HepG2 (cell line): ENCODE data around the gene URB1. TPM values are rescaled to one million over a fixed set of nuclear protein-coding genes. Genes with fewer than 3 reads are reported as not detected.

Experiments
- ATAD3A ChIP-seq: sonication (generic); formaldehyde crosslinking; IDR thresholded peaks from 2 replicates; pipeline ENCODE4 v1.4.0; 2020; ENCODE audit warnings: missing genetic modification reagents
- BORCS8-MEF2B ChIP-seq: sonication (generic); formaldehyde crosslinking; IDR thresholded peaks from 2 replicates; pipeline ENCODE4 v1.8.0; 2022; ENCODE audit warnings: mild to moderate bottlenecking, missing genetic modification reagents
- CBFB ChIP-seq: sonication (generic); formaldehyde crosslinking; IDR thresholded peaks from 2 replicates; pipeline ENCODE4 v1.4.0; 2020; ENCODE audit warnings: missing genetic modification reagents
- CEBPG ChIP-seq: IDR thresholded peaks from 2 replicates; pipeline ENCODE4 v1.6.1; 2016
- DNMT3B ChIP-seq: conservative IDR thresholded peaks from 2 replicates; pipeline ENCODE4 v1.6.1; 2016; ENCODE audit warnings: missing biosample characterization, control low read depth
- FOSL2 ChIP-seq: sonication (generic); formaldehyde crosslinking; IDR thresholded peaks from 2 replicates; pipeline ENCODE4 v1.4.0; 2020; ENCODE audit warnings: missing genetic modification reagents
- HNRNPH1 ChIP-seq: fragments of 200-400 bp; formaldehyde crosslinking; optimal IDR thresholded peaks from 2 replicates; pipeline ENCODE3; 2017; ENCODE audit warnings: mild to moderate bottlenecking, low read depth, low read length
- HNRNPUL1 ChIP-seq: fragments of 200-400 bp; formaldehyde crosslinking; IDR thresholded peaks from 2 replicates; pipeline ENCODE4 v1.6.1; 2017; ENCODE audit warnings: low read depth, mild to moderate bottlenecking, low read length, moderate library complexity
- RAD51 ChIP-seq: fragments of 450-650 bp; IDR thresholded peaks from 2 replicates; pipeline ENCODE4 v1.6.1; 2016; ENCODE audit warnings: borderline replicate concordance
- REPIN1 ChIP-seq: sonication (generic); formaldehyde crosslinking; IDR thresholded peaks from 2 replicates; pipeline ENCODE4 v1.8.0; 2022; ENCODE audit warnings: missing genetic modification reagents, low read depth, mild to moderate bottlenecking, borderline replicate concordance
- SP2 ChIP-seq: sonication (generic); formaldehyde crosslinking; IDR thresholded peaks from 2 replicates; pipeline ENCODE4 v1.5.1; 2020; ENCODE audit warnings: mild to moderate bottlenecking, missing genetic modification reagents
- STAG1 ChIP-seq: sonication (generic); formaldehyde crosslinking; IDR thresholded peaks from 2 replicates; pipeline ENCODE4 v1.4.0; 2020; ENCODE audit warnings: missing genetic modification reagents
- TERF1 ChIP-seq: sonication (generic); formaldehyde crosslinking; IDR thresholded peaks from 2 replicates; pipeline ENCODE4 v1.8.0; 2022; ENCODE audit warnings: mild to moderate bottlenecking, missing genetic modification reagents, moderate library complexity
- ZBTB3 ChIP-seq: sonication (generic); formaldehyde crosslinking; IDR thresholded peaks from 2 replicates; pipeline ENCODE4 v1.4.0; 2020; ENCODE audit warnings: low read depth, mild to moderate bottlenecking, moderate library complexity, missing genetic modification reagents, borderline replicate concordance
- ZNF570 ChIP-seq: sonication (generic); formaldehyde crosslinking; IDR thresholded peaks from 2 replicates; pipeline ENCODE4 v1.4.0; 2020; ENCODE audit warnings: mild to moderate bottlenecking, missing genetic modification reagents, borderline replicate concordance
- ZNF672 ChIP-seq: sonication (generic); formaldehyde crosslinking; IDR thresholded peaks from 2 replicates; pipeline ENCODE4 v1.8.1; 2022; ENCODE audit warnings: missing genetic modification reagents
- ZNF709 ChIP-seq: sonication (generic); formaldehyde crosslinking; IDR thresholded peaks from 2 replicates; pipeline ENCODE4 v1.5.0; 2020; ENCODE audit warnings: mild to moderate bottlenecking, missing genetic modification reagents
- polyA plus RNA-seq, 8 experiments: library from polyadenylated mRNA; depleted of rRNA in 3 of 8; stranded (reverse) in 7 of 8; unstranded in 1 of 8; fragments of >200 nt; fragmentation: Illumina TruSeq in 4 of 8; extraction: Trizol in 4 of 8; gene quantifications; 2 replicates each; pipeline versions ENCODE4 v1.2.1 to v1.2.3, GENCODE V29; 2011 to 2016; ENCODE audit warnings: low read depth in 4 of 8, missing spikeins in 1 of 8, mixed read lengths in 1 of 8; ENCODE audit not compliant: insufficient read depth in 1 of 8
- total RNA-seq, 5 experiments: library from RNA; depleted of rRNA; stranded (reverse); fragments of >200 nt; fragmentation: Illumina TruSeq; extraction: Trizol; gene quantifications; 2 replicates each; pipeline ENCODE4 v1.2.3, GENCODE V29; 2016; ENCODE audit warnings: low read depth in 1 of 5
- TF ChIP-seq, protein P1 (sequence below): sonication (generic); formaldehyde crosslinking; IDR thresholded peaks from 2 replicates; pipeline ENCODE4 v1.5.1; 2020; ENCODE audit warnings: mild to moderate bottlenecking, missing genetic modification reagents, borderline replicate concordance
- TF ChIP-seq, protein P2 (sequence below): sonication (generic); formaldehyde crosslinking; IDR thresholded peaks from 2 replicates; pipeline ENCODE4 v1.5.0; 2020; ENCODE audit warnings: mild to moderate bottlenecking, missing genetic modification reagents, borderline replicate concordance
- TF ChIP-seq, protein P3 (sequence below): sonication (generic); formaldehyde crosslinking; IDR thresholded peaks from 2 replicates; pipeline ENCODE4 v1.4.0; 2020; ENCODE audit warnings: missing genetic modification reagents
- TF ChIP-seq, protein P4 (sequence below): IDR thresholded peaks from 2 replicates; pipeline ENCODE4 v1.6.1; 2012; ENCODE audit warnings: inconsistent platforms

URB1 gene
- total and polyA plus RNA-seq, 2 of the 13 experiments (the other 11 are each of a cell fraction or from before 2014, with no cell fraction given) = 4.5 to 16.7 TPM

DNA sequence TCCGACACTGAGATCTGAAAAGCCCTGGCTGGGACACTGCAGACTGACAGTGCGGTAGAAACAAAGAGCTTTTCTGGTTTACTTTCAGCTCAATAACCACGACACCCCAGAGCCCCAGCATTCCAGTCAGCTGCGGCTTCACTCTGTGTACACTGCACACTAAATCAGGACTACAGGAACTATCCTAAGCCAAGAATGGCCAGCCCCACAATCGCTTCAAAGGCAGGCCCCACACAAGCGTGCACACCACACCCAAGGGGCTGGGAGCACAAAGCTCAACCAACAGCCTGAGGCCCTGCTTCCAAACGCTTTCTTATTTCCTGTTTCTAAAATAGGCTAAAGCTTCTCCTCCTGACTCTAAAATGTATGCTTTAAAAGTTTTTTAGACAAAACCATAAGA is 28.4 kb downstream of the URB1 start (continued):
- no peak for TF ChIP-seq RAD51
- TF ChIP-seq REPIN1 (CRISPR knock-in tag) = peak; percentile 68; the same call in 1 of the 2 replicates
- TF ChIP-seq DNMT3B (CRISPR knock-in tag) = no peak
- no peak for TF ChIP-seq HNRNPUL1
- TF ChIP-seq, protein P1, sequence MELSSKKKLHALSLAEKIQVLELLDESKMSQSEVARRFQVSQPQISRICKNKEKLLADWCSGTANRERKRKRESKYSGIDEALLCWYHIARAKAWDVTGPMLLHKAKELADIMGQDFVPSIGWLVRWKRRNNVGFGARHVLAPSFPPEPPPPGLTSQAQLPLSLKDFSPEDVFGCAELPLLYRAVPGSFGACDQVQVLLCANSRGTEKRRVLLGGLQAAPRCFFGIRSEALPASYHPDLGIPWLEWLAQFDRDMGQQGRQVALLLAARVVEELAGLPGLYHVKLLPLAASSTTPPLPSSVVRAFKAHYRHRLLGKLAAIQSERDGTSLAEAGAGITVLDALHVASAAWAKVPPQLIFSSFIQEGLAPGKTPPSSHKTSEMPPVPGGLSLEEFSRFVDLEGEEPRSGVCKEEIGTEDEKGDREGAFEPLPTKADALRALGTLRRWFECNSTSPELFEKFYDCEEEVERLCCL = no peak
- TF ChIP-seq TERF1 = no peak
- TF ChIP-seq CEBPG (CRISPR knock-in tag) = no peak
- no peak for TF ChIP-seq STAG1 (CRISPR knock-in tag)
- TF ChIP-seq HNRNPH1 = no peak
- TF ChIP-seq SP2 (CRISPR knock-in tag) = no peak
- no peak for TF ChIP-seq ATAD3A
- TF ChIP-seq, protein P2, sequence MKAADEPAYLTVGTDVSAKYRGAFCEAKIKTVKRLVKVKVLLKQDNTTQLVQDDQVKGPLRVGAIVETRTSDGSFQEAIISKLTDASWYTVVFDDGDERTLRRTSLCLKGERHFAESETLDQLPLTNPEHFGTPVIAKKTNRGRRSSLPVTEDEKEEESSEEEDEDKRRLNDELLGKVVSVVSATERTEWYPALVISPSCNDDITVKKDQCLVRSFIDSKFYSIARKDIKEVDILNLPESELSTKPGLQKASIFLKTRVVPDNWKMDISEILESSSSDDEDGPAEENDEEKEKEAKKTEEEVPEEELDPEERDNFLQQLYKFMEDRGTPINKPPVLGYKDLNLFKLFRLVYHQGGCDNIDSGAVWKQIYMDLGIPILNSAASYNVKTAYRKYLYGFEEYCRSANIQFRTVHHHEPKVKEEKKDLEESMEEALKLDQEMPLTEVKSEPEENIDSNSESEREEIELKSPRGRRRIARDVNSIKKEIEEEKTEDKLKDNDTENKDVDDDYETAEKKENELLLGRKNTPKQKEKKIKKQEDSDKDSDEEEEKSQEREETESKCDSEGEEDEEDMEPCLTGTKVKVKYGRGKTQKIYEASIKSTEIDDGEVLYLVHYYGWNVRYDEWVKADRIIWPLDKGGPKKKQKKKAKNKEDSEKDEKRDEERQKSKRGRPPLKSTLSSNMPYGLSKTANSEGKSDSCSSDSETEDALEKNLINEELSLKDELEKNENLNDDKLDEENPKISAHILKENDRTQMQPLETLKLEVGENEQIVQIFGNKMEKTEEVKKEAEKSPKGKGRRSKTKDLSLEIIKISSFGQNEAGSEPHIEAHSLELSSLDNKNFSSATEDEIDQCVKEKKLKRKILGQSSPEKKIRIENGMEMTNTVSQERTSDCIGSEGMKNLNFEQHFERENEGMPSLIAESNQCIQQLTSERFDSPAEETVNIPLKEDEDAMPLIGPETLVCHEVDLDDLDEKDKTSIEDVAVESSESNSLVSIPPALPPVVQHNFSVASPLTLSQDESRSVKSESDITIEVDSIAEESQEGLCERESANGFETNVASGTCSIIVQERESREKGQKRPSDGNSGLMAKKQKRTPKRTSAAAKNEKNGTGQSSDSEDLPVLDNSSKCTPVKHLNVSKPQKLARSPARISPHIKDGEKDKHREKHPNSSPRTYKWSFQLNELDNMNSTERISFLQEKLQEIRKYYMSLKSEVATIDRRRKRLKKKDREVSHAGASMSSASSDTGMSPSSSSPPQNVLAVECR (CRISPR knock-in tag) = peak; percentile 48; the same call in 1 of the 2 replicates
- no peak for TF ChIP-seq ZNF709 (CRISPR knock-in tag)
- TF ChIP-seq ZBTB3 (CRISPR knock-in tag) = no peak
- TF ChIP-seq, protein P3, sequence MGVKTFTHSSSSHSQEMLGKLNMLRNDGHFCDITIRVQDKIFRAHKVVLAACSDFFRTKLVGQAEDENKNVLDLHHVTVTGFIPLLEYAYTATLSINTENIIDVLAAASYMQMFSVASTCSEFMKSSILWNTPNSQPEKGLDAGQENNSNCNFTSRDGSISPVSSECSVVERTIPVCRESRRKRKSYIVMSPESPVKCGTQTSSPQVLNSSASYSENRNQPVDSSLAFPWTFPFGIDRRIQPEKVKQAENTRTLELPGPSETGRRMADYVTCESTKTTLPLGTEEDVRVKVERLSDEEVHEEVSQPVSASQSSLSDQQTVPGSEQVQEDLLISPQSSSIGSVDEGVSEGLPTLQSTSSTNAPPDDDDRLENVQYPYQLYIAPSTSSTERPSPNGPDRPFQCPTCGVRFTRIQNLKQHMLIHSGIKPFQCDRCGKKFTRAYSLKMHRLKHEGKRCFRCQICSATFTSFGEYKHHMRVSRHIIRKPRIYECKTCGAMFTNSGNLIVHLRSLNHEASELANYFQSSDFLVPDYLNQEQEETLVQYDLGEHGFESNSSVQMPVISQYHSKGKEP (CRISPR knock-in tag) = no peak
- TF ChIP-seq BORCS8-MEF2B (CRISPR knock-in tag) = no peak
- no peak for TF ChIP-seq ZNF672 (CRISPR knock-in tag)
- no peak for TF ChIP-seq ZNF570 (CRISPR knock-in tag)
- peak; percentile 4; the same call in 1 of the 2 replicates for TF ChIP-seq FOSL2 (CRISPR knock-in tag)
- TF ChIP-seq CBFB (CRISPR knock-in tag) = no peak
- TF ChIP-seq, protein P4, sequence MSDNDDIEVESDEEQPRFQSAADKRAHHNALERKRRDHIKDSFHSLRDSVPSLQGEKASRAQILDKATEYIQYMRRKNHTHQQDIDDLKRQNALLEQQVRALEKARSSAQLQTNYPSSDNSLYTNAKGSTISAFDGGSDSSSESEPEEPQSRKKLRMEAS = no peak
